Measurements from ENCODE around the gene RBPJ.
"Not testable (repeated sequence)": the region's sequence is repeated elsewhere in the genome, so short reads cannot be mapped to it uniquely, and the experiment has no call there.

RBPJ gene

GRCh38 chr4:26377328-26378311 lies 56.8 kb downstream of the RBPJ start:
- DNase-seq: peak; percentile 86

- no peak for DNase-seq
Measured at GRCh38 chr4:26379837-26380236, 59.0 kb downstream of the RBPJ start.

- DNase-seq: no peak
Measured at GRCh38 chr4:26380740-26381139, 59.9 kb downstream of the RBPJ start.

GRCh38 chr4:26384380-26385057 lies 63.7 kb downstream of the RBPJ start:
- no peak for DNase-seq

GRCh38 chr4:26385690-26386089 lies 64.9 kb downstream of the RBPJ start:
- no peak for DNase-seq

GRCh38 chr4:26386386-26386785 lies 65.6 kb downstream of the RBPJ start:
- DNase-seq: peak; percentile 35

- no peak for DNase-seq
Measured at GRCh38 chr4:26388671-26389070, 67.9 kb downstream of the RBPJ start.

- DNase-seq: no peak
Measured at GRCh38 chr4:26397086-26397485, 76.3 kb downstream of the RBPJ start.

GRCh38 chr4:26400132-26400531 lies 79.3 kb downstream of the RBPJ start:
- no peak for DNase-seq

GRCh38 chr4:26402017-26402416 lies 81.2 kb downstream of the RBPJ start:
- DNase-seq: not testable (repeated sequence)

GRCh38 chr4:26402458-26402857 lies 81.6 kb downstream of the RBPJ start:
- DNase-seq: no peak

- no peak for DNase-seq
Measured at GRCh38 chr4:26404743-26405206, 84.0 kb downstream of the RBPJ start.

GRCh38 chr4:26406346-26406975 lies 85.6 kb downstream of the RBPJ start:
- DNase-seq: peak; percentile 66

GRCh38 chr4:26407476-26407875 lies 86.7 kb downstream of the RBPJ start:
- DNase-seq: no peak

GRCh38 chr4:26410385-26411293 lies 89.8 kb downstream of the RBPJ start:
- peak; percentile 63 for DNase-seq

GRCh38 chr4:26412381-26413372 lies 91.9 kb downstream of the RBPJ start:
- DNase-seq: no peak

- no peak for DNase-seq
Measured at GRCh38 chr4:26413582-26413981, 92.8 kb downstream of the RBPJ start.

- DNase-seq: no peak
Measured at GRCh38 chr4:26418107-26418506, 97.3 kb downstream of the RBPJ start.

GRCh38 chr4:26418850-26419249 lies 98.0 kb downstream of the RBPJ start:
- DNase-seq: no peak

GRCh38 chr4:26420438-26420837 lies 99.6 kb downstream of the RBPJ start:
- no peak for DNase-seq

- no peak for DNase-seq
Measured at GRCh38 chr4:26420913-26421312, 100.1 kb downstream of the RBPJ start.
